NCI-H1930 (cell line): ENCODE results near the gene BCLAF3.

Experiments used
- DNase-seq, 2 experiments: peaks; one replicate each; lab custom pipeline; 2025; lab: John Stamatoyannopoulos, UW

The BCLAF3 gene

GRCh38 chrX:19990556-19991349 lies at the start of gene BCLAF3:
Gene BCLAF3 (minus strand): TSS chrX:19991061. CDS start chrX:19970264, 20,797 bp downstream.
- DNase-seq: peak; percentile 84 to 93

GRCh38 chrX:20038966-20039365 lies 48.1 kb upstream of the BCLAF3 start:
- DNase-seq: no peak

GRCh38 chrX:20037186-20037585 lies 46.3 kb upstream of the BCLAF3 start:
- no peak for DNase-seq

GRCh38 chrX:20032201-20032600 lies 41.3 kb upstream of the BCLAF3 start:
- no peak for DNase-seq

GRCh38 chrX:20029728-20030127 lies 38.9 kb upstream of the BCLAF3 start:
- DNase-seq: no peak

GRCh38 chrX:20028588-20028987 lies 37.7 kb upstream of the BCLAF3 start:
- DNase-seq: no peak

GRCh38 chrX:20026278-20026677 lies 35.4 kb upstream of the BCLAF3 start:
- no peak for DNase-seq

GRCh38 chrX:20019672-20020365 lies 29.0 kb upstream of the BCLAF3 start:
- no peak for DNase-seq

GRCh38 chrX:20016616-20016945 lies 25.7 kb upstream of the BCLAF3 start:
- DNase-seq: no peak

- no peak for DNase-seq
These were observed 25.2 kb upstream of the BCLAF3 start for GRCh38 chrX:20015945-20016615.

- no peak for DNase-seq
These were observed 24.6 kb upstream of the BCLAF3 start for GRCh38 chrX:20015422-20015821.

GRCh38 chrX:20011608-20012007 lies 20.7 kb upstream of the BCLAF3 start:
- DNase-seq: no peak

GRCh38 chrX:20007962-20008622 lies 17.2 kb upstream of the BCLAF3 start:
- peak in 1 of 2 experiments; percentile 3 for DNase-seq

- no peak for DNase-seq
These were observed 15.0 kb upstream of the BCLAF3 start for GRCh38 chrX:20005883-20006282.

- no peak for DNase-seq
These were observed 10.7 kb upstream of the BCLAF3 start for GRCh38 chrX:20001588-20001987.

- DNase-seq: no peak
These were observed 473 bp upstream of the BCLAF3 start for GRCh38 chrX:19991350-19991718.

GRCh38 chrX:19990151-19990555 lies 708 bp downstream of the BCLAF3 start:
- no peak for DNase-seq

- DNase-seq: no peak
These were observed 3.0 kb downstream of the BCLAF3 start for GRCh38 chrX:19987856-19988255.

GRCh38 chrX:19986531-19986930 lies 4.3 kb downstream of the BCLAF3 start:
- DNase-seq: no peak

- DNase-seq: no peak
These were observed 8.9 kb downstream of the BCLAF3 start for GRCh38 chrX:19981947-19982346.

- no peak for DNase-seq
These were observed 15.0 kb downstream of the BCLAF3 start for GRCh38 chrX:19975845-19976244.

- no peak for DNase-seq
These were observed 17.9 kb downstream of the BCLAF3 start for GRCh38 chrX:19972984-19973383.

GRCh38 chrX:19968276-19968675 lies 22.6 kb downstream of the BCLAF3 start:
- DNase-seq: no peak
